K562 (cell line): ENCODE data around the gene MEX3A. TPM values are rescaled to one million over a fixed set of nuclear protein-coding genes. Genes with fewer than 3 reads are reported as not detected.
A peak's percentile ranks its signal among the peaks of the same experiment; 100 is the strongest.

ENCODE experiments used
- ATAC-seq: fragments of 200-7000 bp; cut with Tn5 transposase; 3 replicates; pipeline ENCODE4 v1.9.1; 2020; ENCODE audit warnings: moderate library complexity
- BruUV-seq: library from RNA; stranded (reverse); fragments of 400-500 nt; replicated peaks from 2 replicates; lab custom pipeline; 2021; lab: Mats Ljungman, UMichigan
- CTCF ChIA-PET: fragments of 300-600 bp; formaldehyde crosslinking; extraction: SDS; loops from one replicate; lab custom pipeline; 2021; ENCODE audit warnings: low intra/inter-chr PET ratio; lab: Yijun Ruan, JAX
- POLR2A ChIA-PET: fragments of 300-600, 350-650 bp; sonication (Branson Sonifier 250); formaldehyde crosslinking; extraction: SDS; loops from one replicate; lab custom pipeline; 2021; ENCODE audit warnings: antibody characterized with exemption, inconsistent platforms; lab: Yijun Ruan, JAX
- DNase-seq, 4 experiments: peaks; one replicate each; pipeline versions ENCODE4 v3.0.0 to v3.0.0-alpha.2; 2011 to 2018; ENCODE audit warnings: low spot score in 3 of 4, mixed read lengths in 3 of 4; ENCODE audit errors: extremely low read depth in 1 of 4
- FAIRE-seq: peaks from 2 replicates; lab custom pipeline; 2011; peaks lifted over from hg19 to GRCh38; lab: Jason Lieb, UNC
- H2AFZ ChIP-seq: 2 replicates; pipeline ENCODE4 v1.6.0; 2011; ENCODE audit warnings: low read depth, low read length, control low read depth, inconsistent platforms
- H3K27ac ChIP-seq: fragments of 200-600 bp; 3 replicates; pipeline ENCODE4 v1.8.0; 2011; ENCODE audit warnings: low read depth, mild to moderate bottlenecking, control low read depth, inconsistent platforms, low read length, moderate library complexity, mixed read lengths; ENCODE audit errors: extremely low read depth
- H3K27me3 ChIP-seq, 2 experiments: fragments of 300-600 bp in 1 of 2; 2 replicates in 1 of 2; 3 replicates in 1 of 2; pipeline versions ENCODE4 v1.6.0 to v1.8.0; 2011; ENCODE audit warnings: inconsistent platforms in 2 of 2, low read length in 2 of 2, mild to moderate bottlenecking in 1 of 2, mixed read lengths in 1 of 2, moderate library complexity in 1 of 2; ENCODE audit not compliant: control insufficient read depth in 2 of 2, insufficient read depth in 2 of 2
- H3K36me3 ChIP-seq: fragments of 300-600 bp; 3 replicates; pipeline ENCODE4 v1.8.0; 2011; ENCODE audit warnings: mild to moderate bottlenecking, low read length, inconsistent platforms; ENCODE audit not compliant: control insufficient read depth, insufficient read depth
- H3K4me1 ChIP-seq, 2 experiments: fragments of 200-600 bp in 1 of 2; replicated peaks in 1 of 2; 2 replicates in 1 of 2; 3 replicates in 1 of 2; pipeline versions ENCODE4 v1.5.1 to v1.8.0; 2011; ENCODE audit warnings: inconsistent platforms in 2 of 2, low read length in 2 of 2, mild to moderate bottlenecking in 1 of 2, mixed read lengths in 1 of 2, moderate library complexity in 1 of 2; ENCODE audit not compliant: control insufficient read depth in 2 of 2, insufficient read depth in 2 of 2
- H3K4me2 ChIP-seq: 2 replicates; pipeline ENCODE4 v1.6.1; 2011; ENCODE audit warnings: low read length, control low read depth, inconsistent platforms, mixed read lengths; ENCODE audit not compliant: insufficient read depth
- H3K4me3 ChIP-seq: fragments of 200-600 bp; sonication (generic), shearing (Covaris generic); 2 replicates; pipeline ENCODE4 v1.5.1; 2016; ENCODE audit warnings: control low read depth, inconsistent platforms
- H3K79me2 ChIP-seq: fragments of 200-600 bp; 3 replicates; pipeline ENCODE4 v1.8.0; 2011; ENCODE audit warnings: low read length, inconsistent platforms; ENCODE audit not compliant: control insufficient read depth, insufficient read depth
- H3K9ac ChIP-seq, 2 experiments: 2 replicates each; pipeline versions ENCODE4 v1.6.0 to v1.6.1; 2011; ENCODE audit warnings: low read depth in 2 of 2, low read length in 2 of 2, control low read depth in 1 of 2, inconsistent platforms in 1 of 2, mild to moderate bottlenecking in 1 of 2, mixed read lengths in 1 of 2; ENCODE audit not compliant: insufficient read depth in 1 of 2
- H3K9me1 ChIP-seq: one replicate; pipeline ENCODE4 v1.6.0; 2011; ENCODE audit warnings: inconsistent platforms, mild to moderate bottlenecking, low read length, moderate library complexity; ENCODE audit not compliant: control insufficient read depth, insufficient read depth
- H3K9me3 ChIP-seq: replicated peaks from 2 replicates; pipeline ENCODE4 v1.5.1; 2011; ENCODE audit warnings: low read depth, low read length, inconsistent platforms; ENCODE audit not compliant: control insufficient read depth, insufficient read depth
- H4K20me1 ChIP-seq: replicated peaks from 2 replicates; pipeline ENCODE4 v1.6.1; 2011; ENCODE audit warnings: low read length, inconsistent platforms, mixed read lengths; ENCODE audit not compliant: control insufficient read depth, insufficient read depth
- RAD51 ChIP-seq: fragments of 450-650 bp; IDR thresholded peaks from 2 replicates; pipeline ENCODE4 v1.7.1; 2016; ENCODE audit warnings: low read depth, mild to moderate bottlenecking, borderline replicate concordance
- RBM25 ChIP-seq: fragments of 200-400 bp; formaldehyde crosslinking; IDR thresholded peaks from 2 replicates; pipeline ENCODE4 v1.6.1; 2018; ENCODE audit warnings: low read length, low read depth, moderate library complexity; ENCODE audit not compliant: severe bottlenecking
- WGBS: fragments of 100-300 bp; shearing (Covaris generic); methylation state at CpG from one replicate; pipeline ENCODE4 v1.1.6; 2016; ENCODE audit warnings: low coverage, mixed read lengths; ENCODE audit not compliant: insufficient coverage; ENCODE audit errors: missing lambda C conversion rate; 5-methylcytosine and 5-hydroxymethylcytosine counted together
- in situ Hi-C: fragments of 300-500 bp; cut with MboI; formaldehyde crosslinking; loops from 4 replicates; pipeline ENCODE4 v1.15.0; 2018; ENCODE audit warnings: inconsistent platforms, mixed read lengths
- intact Hi-C: fragments of 100-400 bp; cut with micrococcal nuclease; formaldehyde crosslinking; loops from 2 replicates; pipeline ENCODE4 v1.14.2; 2022
- polyA plus RNA-seq, 8 experiments: library from polyadenylated mRNA; depleted of rRNA in 4 of 8; stranded (reverse) in 5 of 8; unstranded in 3 of 8; fragments of >200 nt; fragmentation: Nextera tagmentation in 2 of 8; fragmentation: Illumina TruSeq in 1 of 8; extraction: Ambion mirVana in 2 of 8; extraction: Trizol in 1 of 8; gene quantifications; 2 replicates each; pipeline versions ENCODE4 v1.2.1 to v1.2.3, GENCODE V29; 2011 to 2014; ENCODE audit warnings: inconsistent platforms in 1 of 8, missing spikeins in 1 of 8
- total RNA-seq, 7 experiments: library from RNA; depleted of rRNA in 6 of 7; stranded (reverse); fragments of >200 nt in 6 of 7; fragmentation: Illumina TruSeq in 2 of 7; extraction: Trizol in 2 of 7; gene quantifications; 2 replicates each; pipeline versions ENCODE4 v1.2.1 to v1.2.3, GENCODE V29; 2011 to 2021; ENCODE audit warnings: low replicate concordance in 1 of 7
- TF ChIP-seq, protein P1 (sequence below): fragments of 250-450 bp; sonication (Bioruptor Pico); IDR thresholded peaks from 2 replicates; pipeline ENCODE4 v1.8.0; 2021; ENCODE audit warnings: mild to moderate bottlenecking, moderate library complexity

MEX3A gene
- total and polyA plus RNA-seq, 9 of the 15 experiments (the other 6 are each of a cell fraction or from before 2014, with no cell fraction given) = 0.36 to 13.7 (median 5.2) TPM

DNA sequence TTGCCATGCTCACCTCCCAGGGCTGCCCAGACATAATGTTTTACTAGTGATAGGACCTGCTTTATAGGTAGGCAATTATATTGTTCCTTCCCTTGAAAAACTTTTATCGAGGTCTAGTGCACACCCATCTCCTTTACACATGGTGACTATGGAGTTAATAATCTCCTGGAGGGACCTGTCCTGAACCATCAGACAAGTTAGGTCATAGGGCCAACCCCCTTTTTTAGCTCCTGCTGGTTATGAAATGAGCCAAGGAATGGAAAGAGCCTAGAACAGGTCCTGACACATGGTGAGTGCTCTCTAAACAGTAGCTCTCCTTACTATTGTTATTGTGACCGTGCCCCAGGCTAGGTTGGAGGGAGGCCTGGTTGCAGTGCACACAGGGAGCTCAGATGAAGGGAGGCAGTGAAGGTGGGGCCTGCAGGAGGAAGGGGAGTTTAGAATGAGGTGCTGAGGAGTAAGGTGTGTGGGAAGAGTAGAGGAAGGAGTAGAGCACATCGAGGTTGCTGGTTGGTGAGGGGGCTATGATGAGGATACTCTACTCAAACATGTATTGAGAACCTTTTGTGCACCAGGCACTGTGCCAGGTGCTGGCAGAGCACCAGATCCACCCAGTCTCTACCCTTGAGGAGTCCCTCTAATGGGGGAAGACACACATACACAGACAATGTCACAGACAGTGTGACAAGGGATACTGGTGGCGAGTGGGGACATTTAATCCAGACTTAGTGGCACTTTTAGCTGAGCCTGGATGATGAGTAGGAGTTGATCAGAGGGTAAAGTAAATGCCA, 18.1 kb upstream of the MEX3A start:
- DNase-seq = no peak
- H2AFZ ChIP-seq = no peak overlapping the region
- H3K27ac ChIP-seq = no peak overlapping the region
- no peaks in the 10 kb centered on the region for H3K27me3 ChIP-seq
- no peak overlapping the region for H3K4me2 ChIP-seq
- H3K4me1 ChIP-seq = peaks cover 17 to 37% of the 10 kb centered on the region in 2 experiments
- in situ Hi-C loops (no loop called here), intact Hi-C loops (no loop called here)
- POLR2A ChIA-PET = interaction anchor here (0.6 to 12.5 kb wide), 6 partner anchors 12 to 168 kb away, joined by 3 to 164 read pairs (median 10); partner anchors contain the start of gene LMNA
- H3K9me1 ChIP-seq = peaks cover 7% of the 10 kb centered on the region
- CTCF ChIA-PET = interaction anchor here (1.0 kb wide), 1 partner anchor 30 kb away, joined by 6 read pairs; no protein-coding TSS in a partner anchor
- peaks cover 4% of the 10 kb centered on the region; the same call in 1 of the 3 replicates for H3K79me2 ChIP-seq
- H3K9me3 ChIP-seq = no peaks in the 10 kb centered on the region
- ATAC-seq = no peak
- no peak for FAIRE-seq
- WGBS = 31% methylated on average over 4 of the region's 4 CpGs
- no peaks in the 10 kb centered on the region for H4K20me1 ChIP-seq
- BruUV-seq = no TSS peak
- H3K36me3 ChIP-seq = no peaks in the 10 kb centered on the region
- H3K4me3 ChIP-seq = no peak overlapping the region
- TF ChIP-seq RBM25 (peak; percentile 19), RAD51 (no peak)
- TF ChIP-seq, protein P1, sequence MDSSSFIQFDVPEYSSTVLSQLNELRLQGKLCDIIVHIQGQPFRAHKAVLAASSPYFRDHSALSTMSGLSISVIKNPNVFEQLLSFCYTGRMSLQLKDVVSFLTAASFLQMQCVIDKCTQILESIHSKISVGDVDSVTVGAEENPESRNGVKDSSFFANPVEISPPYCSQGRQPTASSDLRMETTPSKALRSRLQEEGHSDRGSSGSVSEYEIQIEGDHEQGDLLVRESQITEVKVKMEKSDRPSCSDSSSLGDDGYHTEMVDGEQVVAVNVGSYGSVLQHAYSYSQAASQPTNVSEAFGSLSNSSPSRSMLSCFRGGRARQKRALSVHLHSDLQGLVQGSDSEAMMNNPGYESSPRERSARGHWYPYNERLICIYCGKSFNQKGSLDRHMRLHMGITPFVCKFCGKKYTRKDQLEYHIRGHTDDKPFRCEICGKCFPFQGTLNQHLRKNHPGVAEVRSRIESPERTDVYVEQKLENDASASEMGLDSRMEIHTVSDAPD (CRISPR knock-in tag) = no peak
- no peak overlapping the region for H3K9ac ChIP-seq
